GM19438 (cell line): ENCODE measurements around the gene NDC80.
"Not testable (repeated sequence)": the region's sequence is repeated elsewhere in the genome, so short reads cannot be mapped to it uniquely, and the experiment has no call there.

Experiments
- ATAC-seq: cut with Tn5 transposase; IDR thresholded peaks from one replicate; pipeline ENCODE4 v1.9.1; 2021; ENCODE audit warnings: low read depth; ENCODE audit not compliant: unreplicated experiment

Gene NDC80

DNA sequence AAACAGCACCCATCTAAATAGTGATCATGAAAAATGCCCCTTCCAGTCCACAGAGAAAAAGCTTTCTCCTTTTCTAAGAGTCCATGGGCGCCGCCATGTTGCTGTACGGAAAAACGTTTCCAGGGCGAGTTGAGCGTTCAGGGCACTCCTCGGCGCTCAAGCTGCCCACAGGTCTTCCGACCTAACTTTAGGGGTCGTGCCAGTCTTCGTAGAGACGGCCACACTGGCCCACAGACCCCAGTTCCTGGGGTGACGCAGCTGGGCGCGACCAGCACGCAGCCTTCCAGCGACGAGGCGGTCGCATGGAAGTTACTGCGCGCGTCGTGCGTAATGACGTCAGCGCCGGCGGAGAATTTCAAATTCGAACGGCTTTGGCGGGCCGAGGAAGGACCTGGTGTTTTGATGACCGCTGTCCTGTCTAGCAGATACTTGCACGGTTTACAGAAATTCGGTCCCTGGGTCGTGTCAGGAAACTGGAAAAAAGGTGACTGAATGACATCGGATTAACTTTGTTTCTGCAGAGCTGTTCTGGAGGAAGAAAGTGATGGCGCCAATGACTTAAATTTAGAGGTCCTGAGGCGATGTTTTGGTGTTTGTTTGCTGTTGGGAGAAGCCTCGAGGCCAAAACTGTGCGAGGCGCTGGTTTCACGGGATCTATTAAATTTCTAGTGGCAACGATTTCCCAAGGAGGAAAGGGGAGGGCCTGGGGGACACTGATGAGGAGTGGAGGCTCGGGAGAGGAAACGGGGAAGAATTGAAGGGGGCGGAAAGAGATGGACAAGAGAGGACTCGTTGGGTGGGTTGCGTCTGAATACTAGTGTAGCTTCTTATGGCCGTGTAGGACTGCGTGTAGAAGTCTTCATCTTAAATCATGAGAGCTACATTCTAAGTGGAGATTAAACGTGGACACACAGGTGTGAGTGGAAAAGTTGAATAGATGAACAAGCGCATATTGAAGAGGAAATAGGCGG, at the start of gene NDC80, which contains the start of gene METTL4:
Gene NDC80 (plus strand): TSS at position 358 of the 971 bp plus-strand sequence. CDS start 1,429 bp downstream, outside the sequence.
Gene METTL4 (minus strand): TSS at position 306 of the 971 bp plus-strand sequence. CDS start 4,289 bp downstream, outside the sequence.
- ATAC-seq: peak; percentile 71

DNA sequence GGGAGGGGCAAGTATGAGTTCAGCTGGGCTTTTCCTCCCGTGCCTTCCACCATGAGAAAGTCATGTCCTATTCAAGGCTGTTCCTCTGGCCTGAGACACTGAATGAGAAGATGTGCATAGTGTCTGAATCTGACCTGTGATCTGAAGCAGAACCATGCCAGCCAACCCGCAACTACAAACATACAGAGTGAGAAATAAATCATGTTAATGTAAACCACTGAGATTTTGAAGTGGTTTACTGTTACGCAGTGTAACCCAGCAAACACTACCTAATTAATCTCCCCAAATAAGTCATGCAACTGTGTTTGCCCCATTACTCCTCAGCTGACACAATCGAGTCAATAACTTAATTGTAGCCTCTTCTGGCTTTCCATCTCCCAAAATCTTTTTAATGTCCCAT, 49.2 kb upstream of the NDC80 start:
- ATAC-seq: no peak

DNA sequence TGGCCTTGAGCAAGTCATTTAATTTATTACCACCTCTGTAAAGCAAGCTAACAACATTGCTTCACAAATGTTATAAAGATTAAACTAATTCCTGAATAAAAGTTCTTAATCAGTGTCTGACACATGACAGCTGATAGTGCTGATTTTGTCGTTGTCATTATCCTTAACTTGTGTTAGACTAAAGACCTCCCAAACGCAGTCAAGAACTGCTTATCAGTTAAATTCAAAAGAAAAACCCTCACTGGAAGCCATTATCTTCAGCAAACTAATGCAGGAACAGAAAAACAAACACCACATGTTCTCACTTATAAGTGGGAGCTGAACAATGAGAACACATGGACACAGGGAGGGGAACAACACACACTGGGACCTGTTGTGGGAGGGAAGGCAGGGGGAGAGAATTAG, 46.6 kb upstream of the NDC80 start:
- ATAC-seq: not testable (repeated sequence)

DNA sequence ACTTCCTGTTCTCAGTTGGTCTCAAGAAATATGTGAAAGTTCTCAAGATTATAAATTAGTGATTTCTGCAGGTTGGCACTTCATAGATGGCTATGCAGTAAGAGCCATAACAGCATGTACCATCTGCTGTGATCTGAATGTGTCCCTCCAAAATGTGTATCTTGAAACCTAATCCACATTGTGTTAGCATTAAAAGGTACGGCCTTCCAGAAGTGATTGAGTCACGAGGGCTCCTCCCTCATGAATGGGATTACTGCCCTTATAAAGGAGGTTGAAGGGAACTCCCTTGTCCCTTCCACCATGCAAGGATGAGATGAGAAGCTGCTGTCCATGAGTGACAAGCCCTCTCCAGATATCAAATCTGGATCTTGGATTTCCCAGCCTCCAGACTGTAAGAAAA, 45.0 kb upstream of the NDC80 start:
- ATAC-seq: no peak

DNA sequence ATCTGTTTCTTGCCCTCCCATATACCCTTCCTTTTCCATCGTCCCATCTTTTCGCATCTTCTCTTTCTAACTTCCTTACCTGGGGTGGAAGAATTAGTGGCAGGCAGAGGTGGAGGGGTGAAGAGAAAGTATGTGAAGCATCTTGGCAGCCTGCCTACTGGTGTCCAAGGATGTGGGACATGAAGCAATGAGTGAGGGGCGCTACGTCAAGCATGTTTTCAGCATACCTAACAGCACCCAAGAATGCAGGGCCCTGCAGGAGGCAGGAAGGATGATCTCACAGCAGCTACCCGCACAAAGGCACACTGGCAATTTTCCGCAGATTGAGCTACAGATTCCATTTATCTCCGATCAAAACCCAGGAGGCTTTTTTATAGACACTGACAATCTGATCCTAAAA, 42.2 kb upstream of the NDC80 start:
- ATAC-seq: no peak

DNA sequence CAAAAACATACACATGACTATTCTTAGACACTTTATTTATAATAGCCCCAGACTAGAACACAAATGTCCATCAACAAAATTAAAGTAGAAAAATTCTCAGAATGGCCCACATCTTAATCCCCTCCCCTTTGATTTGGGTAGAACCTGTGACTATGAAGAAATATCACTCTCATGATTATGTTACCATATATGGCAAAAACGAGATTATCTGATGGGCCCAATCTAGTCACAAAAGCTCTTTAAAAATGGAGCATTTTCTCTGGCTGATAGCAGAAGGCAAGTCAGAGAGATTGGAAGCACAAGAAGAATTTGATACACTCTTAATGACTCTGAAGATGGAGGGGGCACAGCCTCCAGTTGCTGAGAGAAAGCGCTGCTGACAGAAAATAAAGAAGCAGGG, 39.6 kb upstream of the NDC80 start:
- no peak for ATAC-seq

DNA sequence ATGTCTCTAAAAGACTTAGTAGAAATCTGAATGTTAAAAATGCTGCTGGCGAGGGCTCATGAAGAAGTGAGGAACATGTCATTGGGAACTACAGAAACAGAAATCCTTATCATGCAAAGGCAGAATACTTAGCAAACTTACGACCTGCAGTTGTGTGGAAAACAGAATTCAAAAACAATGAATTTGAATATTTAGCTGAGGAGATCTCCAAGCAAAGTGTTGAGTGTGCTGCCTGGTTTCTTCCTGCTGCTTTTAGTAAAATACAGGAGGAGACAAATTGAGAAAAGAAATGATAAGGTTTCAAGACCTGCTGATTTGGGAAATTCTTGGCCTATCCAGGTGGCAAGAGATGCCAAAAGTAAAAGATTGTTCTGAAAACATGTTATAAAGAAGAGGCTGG, 38.6 kb upstream of the NDC80 start:
- no peak for ATAC-seq

DNA sequence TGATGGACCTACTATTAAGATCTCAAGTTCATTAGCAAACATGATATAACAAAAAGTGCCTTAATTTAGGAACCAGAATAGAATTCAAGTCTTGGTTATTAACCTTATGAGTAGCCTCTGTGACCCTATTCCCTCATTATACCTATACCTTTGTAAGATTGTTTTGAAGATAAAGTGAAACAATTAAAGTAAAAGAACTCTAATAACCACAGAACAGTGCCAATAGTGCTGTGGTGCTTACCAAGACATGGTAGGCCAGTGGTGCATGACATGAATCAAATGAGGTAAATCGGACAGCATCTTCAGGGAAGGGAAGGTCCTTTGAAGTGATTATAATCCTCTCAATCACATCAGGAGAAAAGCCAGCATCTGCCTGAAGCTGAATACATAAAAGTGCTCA, 36.5 kb upstream of the NDC80 start:
- no peak for ATAC-seq

DNA sequence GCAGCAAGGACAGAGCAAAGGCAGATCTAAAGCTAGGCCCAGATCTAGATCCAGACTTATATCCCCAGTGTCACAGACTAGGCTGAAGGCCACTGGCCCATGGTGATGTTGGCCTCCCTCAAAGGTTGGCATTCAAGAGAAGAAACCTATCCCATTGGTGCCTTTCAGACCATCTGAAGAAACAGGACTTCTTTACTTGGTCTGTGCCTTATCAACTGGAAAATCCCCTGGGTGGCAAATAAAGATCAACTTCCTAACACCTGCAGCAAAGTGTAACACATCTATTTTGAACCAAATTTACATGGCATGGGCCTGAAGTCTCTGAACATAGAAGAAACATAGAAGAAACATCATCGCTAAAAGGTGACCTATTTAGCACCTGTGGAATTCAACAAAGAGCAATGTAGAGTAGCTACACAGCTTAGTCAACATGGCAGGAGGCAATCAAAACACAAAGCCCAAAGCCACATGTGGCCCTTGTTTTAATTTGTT, 35.9 kb upstream of the NDC80 start:
- no peak for ATAC-seq

DNA sequence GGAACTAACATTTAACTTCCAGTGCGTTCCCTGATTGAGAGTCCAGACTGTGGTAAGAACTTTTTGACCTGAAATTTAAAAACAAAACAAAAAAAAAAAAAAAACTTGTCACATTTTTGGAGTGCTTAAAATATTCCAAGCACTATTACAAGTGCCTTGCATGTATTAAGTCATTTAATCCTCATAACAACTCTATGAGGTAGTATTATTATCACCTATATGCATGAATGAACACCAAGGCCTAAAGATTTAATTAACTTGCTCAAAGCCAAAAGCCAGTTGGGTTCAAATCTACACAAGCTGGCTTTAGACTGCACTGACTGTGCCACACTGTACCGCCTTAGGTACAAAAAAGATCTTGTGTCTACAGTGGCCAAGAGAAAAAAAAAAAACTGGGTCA, 35.3 kb upstream of the NDC80 start:
- ATAC-seq: no peak

DNA sequence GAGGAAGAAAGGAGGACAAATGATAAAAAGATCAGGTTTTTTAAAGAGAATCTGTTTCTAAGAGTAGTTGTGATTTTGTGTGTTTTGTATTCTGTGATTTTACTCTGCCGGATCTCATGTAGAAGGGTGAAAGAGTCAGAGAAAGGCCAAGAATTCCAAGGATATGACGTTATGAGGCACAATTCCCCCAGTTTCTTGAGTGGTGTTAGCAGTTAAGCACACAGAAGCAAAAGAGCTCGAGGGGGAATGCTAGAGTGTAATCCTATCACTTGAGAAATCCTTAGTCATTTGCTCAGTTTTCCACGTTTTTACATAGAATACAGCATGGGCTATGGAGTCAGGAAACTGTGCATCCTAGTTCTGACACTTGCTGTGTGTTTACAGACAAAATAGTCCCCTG, 34.9 kb upstream of the NDC80 start:
- ATAC-seq: no peak

DNA sequence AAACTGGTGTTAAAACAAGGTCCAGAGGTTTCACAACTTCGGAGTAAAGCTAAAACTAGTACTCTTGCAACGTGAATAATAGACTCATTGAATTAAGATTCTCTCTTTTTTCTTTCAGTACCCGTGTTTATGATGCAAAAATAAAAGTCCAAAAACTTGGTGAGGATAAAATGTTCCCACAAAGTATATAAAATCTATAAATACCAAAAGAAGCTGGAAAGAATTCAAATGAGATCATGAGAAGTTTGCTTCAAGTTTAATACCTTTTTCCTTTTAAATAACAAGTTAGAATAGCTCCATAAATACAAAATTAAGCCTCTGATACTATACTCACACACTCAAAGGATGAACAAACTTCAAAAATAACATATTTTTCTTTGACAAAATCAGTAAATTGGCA, 34.1 kb upstream of the NDC80 start:
- no peak for ATAC-seq

DNA sequence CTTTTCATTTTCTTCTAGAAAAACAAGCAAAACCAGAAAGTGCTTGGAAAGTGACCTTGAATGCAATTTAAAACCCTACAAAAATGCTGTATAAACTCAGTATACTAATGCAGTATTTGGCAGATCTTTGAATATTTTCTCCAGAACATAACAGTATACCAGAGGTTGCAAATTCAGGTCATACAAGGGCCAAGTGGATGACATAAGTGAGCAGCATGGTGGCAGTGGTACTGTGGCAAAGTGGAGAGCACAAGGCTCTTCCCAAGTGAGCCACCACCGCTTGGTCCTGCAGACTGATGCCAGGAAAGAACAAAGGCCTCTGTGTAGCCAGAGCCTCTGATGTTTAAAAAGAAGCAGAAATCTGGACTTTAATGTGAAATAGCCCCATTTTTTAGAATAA, 33.1 kb upstream of the NDC80 start:
- no peak for ATAC-seq

DNA sequence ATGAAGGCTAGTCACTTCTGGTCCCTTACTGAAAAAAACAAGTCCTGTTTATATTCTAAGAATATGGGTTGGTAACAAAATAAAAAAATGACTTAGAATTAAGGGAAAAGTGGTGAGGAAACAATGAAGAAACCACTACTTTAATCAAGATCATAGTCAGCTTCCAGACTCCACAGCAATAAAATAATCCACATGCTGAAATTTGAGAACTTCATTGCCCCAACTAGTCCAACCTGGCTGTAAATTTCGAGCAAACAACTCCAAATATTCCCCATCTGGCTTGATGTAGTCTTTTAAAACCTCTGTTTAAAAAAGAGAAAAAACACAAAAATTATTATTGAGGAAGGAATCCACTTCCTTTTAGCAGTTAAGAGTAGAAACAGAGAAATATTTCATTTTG, 32.5 kb upstream of the NDC80 start:
- ATAC-seq: no peak

DNA sequence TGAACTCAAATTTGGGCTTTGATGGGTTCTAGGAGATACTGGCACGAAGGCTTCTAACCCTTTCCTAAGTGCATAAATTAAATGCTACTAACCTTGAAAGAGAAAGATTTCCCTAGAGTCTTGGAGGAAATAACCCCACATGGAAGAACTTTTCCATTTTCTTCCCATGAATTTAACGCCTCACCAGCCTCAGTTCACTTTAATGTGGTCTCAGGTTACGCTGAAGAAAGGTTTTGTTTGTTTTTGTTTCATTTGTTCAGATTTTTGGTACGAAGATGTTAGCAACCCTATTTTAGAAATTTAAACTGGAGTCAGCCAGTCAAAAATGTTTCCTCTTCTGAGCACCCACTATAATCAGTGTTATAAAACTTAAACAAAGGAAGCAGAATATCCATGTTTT, 30.8 kb upstream of the NDC80 start:
- no peak for ATAC-seq

DNA sequence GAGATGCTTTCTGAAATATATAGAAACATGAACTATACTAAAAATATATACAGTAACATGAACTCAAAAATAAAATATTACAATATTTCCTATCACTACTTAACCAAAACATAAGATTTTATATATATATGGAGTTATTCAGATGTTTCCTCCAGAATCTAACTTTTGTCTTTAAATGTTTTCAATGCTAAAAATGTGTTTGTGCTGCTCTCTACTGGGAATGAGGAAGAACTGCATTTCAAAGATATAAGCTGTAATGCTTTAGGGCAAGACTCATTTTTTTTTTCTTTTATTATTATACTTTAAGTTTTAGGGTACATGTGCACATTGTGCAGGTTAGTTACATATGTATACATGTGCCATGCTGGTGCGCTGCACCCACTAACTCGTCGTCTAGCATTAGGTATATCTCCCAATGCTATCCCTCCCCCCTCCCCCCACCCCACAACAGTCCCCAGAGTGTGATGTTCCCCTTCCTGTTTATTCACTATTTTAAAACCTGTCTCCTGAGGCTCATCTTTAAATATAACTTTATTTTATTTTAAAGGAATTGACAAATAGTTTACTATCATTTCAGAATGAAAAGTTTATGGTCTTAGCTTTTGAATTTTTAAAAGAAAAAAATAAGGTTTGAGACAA, 29.3 kb upstream of the NDC80 start:
- ATAC-seq: not testable (repeated sequence)

DNA sequence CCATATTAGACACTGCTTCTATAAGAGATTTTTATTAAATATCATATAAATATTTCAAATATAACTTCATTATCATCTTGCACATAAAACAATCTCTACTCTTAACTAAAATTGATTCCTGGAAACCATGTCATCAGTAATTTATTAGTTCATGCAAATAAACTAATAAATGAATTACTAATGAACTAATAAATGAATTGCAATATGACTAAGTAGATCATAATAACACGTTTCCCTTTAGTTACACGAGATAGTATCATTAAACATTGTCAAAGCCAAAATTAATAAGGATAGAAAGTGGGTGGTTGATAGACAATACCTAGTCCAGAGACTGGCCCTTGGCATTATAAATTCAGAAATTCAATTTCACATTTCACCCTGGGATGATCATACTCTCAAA, 26.2 kb upstream of the NDC80 start:
- no peak for ATAC-seq

DNA sequence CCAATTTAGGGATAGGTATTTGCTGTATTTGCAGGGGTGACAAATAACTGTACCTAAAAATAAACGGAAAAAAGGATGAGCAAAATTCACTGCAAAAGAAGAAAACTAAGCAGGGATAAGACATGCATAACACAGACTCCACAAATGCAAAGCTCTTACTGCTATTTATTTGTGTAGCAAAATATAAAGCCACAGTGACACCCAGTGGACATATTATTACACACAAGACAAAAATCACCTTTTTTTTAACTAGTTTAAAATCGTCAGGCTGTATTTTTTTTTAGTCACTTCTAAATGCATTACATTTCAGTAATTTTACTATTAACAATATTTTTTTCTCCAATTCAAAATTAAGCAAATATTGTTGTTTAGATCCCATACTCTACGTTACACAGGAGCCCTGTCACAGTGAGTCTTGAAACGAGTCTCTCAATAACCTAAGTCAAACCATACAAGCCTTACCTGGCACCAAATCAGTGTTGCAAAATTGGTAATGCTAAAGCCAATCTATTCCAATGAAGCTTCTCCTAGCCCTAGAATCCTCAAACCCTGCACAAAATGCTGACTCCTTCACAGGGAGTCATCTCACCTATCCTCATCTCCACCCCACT, 23.8 kb upstream of the NDC80 start:
- ATAC-seq: no peak

DNA sequence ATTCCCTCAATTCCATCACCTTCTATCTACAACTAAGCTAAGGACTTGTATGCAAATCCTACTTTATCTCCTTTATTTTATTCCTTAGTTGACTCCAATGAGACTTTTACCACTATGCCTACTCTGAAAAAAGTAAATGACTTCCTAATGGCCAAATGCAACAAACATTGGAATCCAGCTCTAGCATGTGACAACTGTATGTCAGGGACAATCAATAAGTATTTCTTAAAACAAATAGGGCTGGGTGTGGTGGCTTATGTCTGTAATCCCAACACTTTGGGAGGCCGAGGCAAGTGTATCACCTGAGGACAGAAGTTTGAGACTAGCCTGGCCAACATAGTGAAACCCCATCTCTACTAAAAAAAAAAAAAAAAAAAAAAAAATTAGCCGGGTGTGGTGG, 21.9 kb upstream of the NDC80 start:
- no peak for ATAC-seq

DNA sequence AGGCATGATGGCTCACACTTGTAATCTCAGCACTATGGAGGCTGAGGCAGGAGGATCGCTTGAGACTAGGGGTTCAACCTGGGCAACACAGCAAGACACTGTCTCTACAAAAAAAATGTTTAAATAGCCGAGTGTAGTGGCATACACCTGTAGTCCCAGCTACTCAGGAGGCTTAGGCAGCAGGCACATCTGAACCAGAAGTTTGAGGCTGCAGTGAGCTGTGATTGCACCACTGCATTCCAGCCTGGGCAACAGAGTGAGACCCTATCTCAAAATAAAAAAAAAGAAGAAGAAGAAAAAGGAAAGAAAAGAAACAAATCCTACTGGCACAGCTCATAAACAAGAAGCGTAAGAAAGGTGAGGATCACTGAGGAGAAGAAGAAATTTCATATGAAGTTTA, 19.9 kb upstream of the NDC80 start:
- no peak for ATAC-seq

DNA sequence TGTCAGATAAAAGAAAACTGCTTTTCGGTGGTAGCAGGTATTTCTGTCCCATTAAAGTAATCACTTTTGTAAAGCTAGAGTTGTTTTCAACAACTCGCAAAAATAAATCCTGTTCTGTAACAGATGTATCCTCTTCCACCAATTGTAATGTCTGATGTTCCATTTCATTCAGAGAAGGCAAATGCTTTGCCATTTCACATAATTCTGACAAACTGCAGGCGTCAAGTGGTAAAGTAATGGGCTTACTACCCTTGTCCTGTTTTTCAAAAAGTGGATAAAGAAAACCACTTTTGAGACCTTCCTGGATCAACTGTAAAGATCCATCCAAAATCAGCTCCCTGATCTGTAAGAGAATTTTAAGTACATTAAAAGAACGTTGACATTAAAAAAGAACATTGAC, 16.7 kb upstream of the NDC80 start:
- ATAC-seq: no peak
